Transverse colon (tissue), 4 donors: ENCODE measurements around the gene SECTM1.

Experiments used
- CTCF ChIP-seq, 5 experiments: fragments of 200-600 bp in 3 of 5; fragments of 450-650 bp in 2 of 5; sonication (generic) in 3 of 5; IDR thresholded peaks; 1 replicate in 2 of 5; 2 replicates in 3 of 5; pipeline ENCODE4 v1.5.1; 2016 to 2017; ENCODE audit warnings: antibody characterized with exemption in 5 of 5, inconsistent platforms in 3 of 5, mild to moderate bottlenecking in 2 of 5, moderate library complexity in 1 of 5
- EP300 ChIP-seq: sonication (generic); formaldehyde crosslinking; IDR thresholded peaks from one replicate; pipeline ENCODE4 v1.6.1; 2017; ENCODE audit warnings: antibody characterized with exemption, low read depth
- POLR2A ChIP-seq: fragments of 450-650 bp; IDR thresholded peaks from one replicate; pipeline ENCODE4 v1.6.1; 2016; ENCODE audit warnings: antibody characterized with exemption, mild to moderate bottlenecking, moderate library complexity
- POLR2AphosphoS5 ChIP-seq, 3 donors: sonication (generic); formaldehyde crosslinking; IDR thresholded peaks; one replicate each; pipeline ENCODE4 v1.6.1; 2016; ENCODE audit warnings: antibody characterized with exemption in 3 of 3

GRCh38 chr17:82370471-82371332 lies 37.1 kb upstream of the SECTM1 start:
- TF ChIP-seq POLR2A = no peak
- TF ChIP-seq CTCF (IDR thresholded peaks at IDR 0.05) = no peak
- no peak for TF ChIP-seq EP300
- no peak for TF ChIP-seq POLR2AphosphoS5 (IDR thresholded peaks at IDR 0.05)
